ENCODE data around the gene CDRT15.
"Not testable (repeated sequence)": the region's sequence is repeated elsewhere in the genome, so short reads cannot be mapped to it uniquely, and the experiment has no call there.

Gene CDRT15

DNA sequence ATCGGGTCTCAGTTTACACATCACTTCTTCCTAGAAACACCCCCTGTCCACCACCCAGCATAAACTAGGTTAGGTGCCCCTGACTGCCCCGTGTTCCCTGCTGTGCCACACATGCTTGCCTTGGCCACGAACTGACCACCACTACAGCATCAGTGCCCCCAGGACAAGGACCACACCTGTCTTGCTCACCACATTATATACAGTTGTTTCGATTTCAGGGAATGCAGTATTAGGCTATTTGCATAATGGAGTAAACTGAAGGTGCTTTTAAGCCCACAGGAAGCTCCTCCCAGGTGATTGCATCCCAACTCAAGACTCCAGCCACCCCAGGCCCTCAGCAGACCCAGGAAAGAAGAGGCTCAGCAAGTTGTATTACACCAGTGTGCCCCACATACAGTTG is 50.2 kb downstream of the CDRT15 start:
- not testable (repeated sequence) for DNase-seq

All from hypothalamus (tissue), 51 donors.